ENCODE measurements around the gene TBATA.

- TF ChIP-seq GATA2 (IDR thresholded peaks at IDR 0.05; ENCODE audit: low read depth, low read length) (no peak), GATA3 (IDR thresholded peaks at IDR 0.05; ENCODE audit: low read depth, low read length) (no peak)
These were observed 55.3 kb downstream of the TBATA start for GRCh38 chr10:70729763-70730357.

All from SH-SY5Y (cell line).